OCI-M2 (cell line): ENCODE measurements around the gene CALHM5.

Experiments
- DNase-seq: peaks from one replicate; lab custom pipeline; 2025; ENCODE audit not compliant: unreplicated experiment; lab: John Stamatoyannopoulos, UW

Gene CALHM5

GRCh38 chr6:116545651-116546050 lies 34.2 kb downstream of the CALHM5 start, which contains the start of gene TRAPPC3L:
TRAPPC3L (minus strand) TSS chr6:116545684; CDS start chr6:116545514, 170 bp downstream.
- DNase-seq, result no peak

GRCh38 chr6:116547358-116547757 lies 35.9 kb downstream of the CALHM5 start:
- no peak for DNase-seq

GRCh38 chr6:116550796-116551195 lies 39.4 kb downstream of the CALHM5 start:
- DNase-seq, result no peak

- DNase-seq, result no peak
Observed at GRCh38 chr6:116553451-116553850, 42.0 kb downstream of the CALHM5 start, which contains the start of gene CALHM4. CALHM4 (plus strand) TSS chr6:116553751; CDS start chr6:116553794, 43 bp downstream.

- no peak for DNase-seq
Observed at GRCh38 chr6:116556065-116556464, 44.6 kb downstream of the CALHM5 start.

- DNase-seq, result no peak
Observed at GRCh38 chr6:116556814-116557415, 45.5 kb downstream of the CALHM5 start.

- DNase-seq, result no peak
Observed at GRCh38 chr6:116557893-116558292, 46.5 kb downstream of the CALHM5 start.

- no peak for DNase-seq
Observed at GRCh38 chr6:116560130-116560529, 48.7 kb downstream of the CALHM5 start.

- peak; percentile 64 for DNase-seq
Observed at GRCh38 chr6:116561377-116562018, 50.1 kb downstream of the CALHM5 start.

GRCh38 chr6:116562019-116562403 lies 50.6 kb downstream of the CALHM5 start:
- DNase-seq, result no peak

- DNase-seq, result no peak
Observed at GRCh38 chr6:116562614-116563013, 51.2 kb downstream of the CALHM5 start.

GRCh38 chr6:116563830-116564229 lies 52.4 kb downstream of the CALHM5 start:
- no peak for DNase-seq

GRCh38 chr6:116564311-116564710 lies 52.9 kb downstream of the CALHM5 start:
- DNase-seq, result no peak

GRCh38 chr6:116564921-116565872 lies 53.8 kb downstream of the CALHM5 start:
- DNase-seq, result no peak

- DNase-seq, result no peak
Observed at GRCh38 chr6:116568111-116568510, 56.7 kb downstream of the CALHM5 start.

GRCh38 chr6:116568821-116569755 lies 57.6 kb downstream of the CALHM5 start:
- DNase-seq, result no peak

GRCh38 chr6:116570856-116571682 lies 59.6 kb downstream of the CALHM5 start, which contains the start of gene RWDD1:
RWDD1 (plus strand) TSS chr6:116571504; CDS start chr6:116571583, 79 bp downstream.
- peak; percentile 82 for DNase-seq

GRCh38 chr6:116571683-116572000 lies 60.2 kb downstream of the CALHM5 start:
- DNase-seq, result no peak

- no peak for DNase-seq
Observed at GRCh38 chr6:116572162-116572561, 60.7 kb downstream of the CALHM5 start.
